VCaP (cell line): ENCODE results near the gene CDC27.
A peak's percentile ranks its signal among the peaks of the same experiment; 100 is the strongest.
"Not testable (repeated sequence)": the region's sequence is repeated elsewhere in the genome, so short reads cannot be mapped to it uniquely, and the experiment has no call there.

Experiments used
- H3K27ac ChIP-seq: fragments of 450-650 bp; 2 replicates; pipeline ENCODE4 v1.5.1; 2017
- TF ChIP-seq, protein P1 (sequence below): fragments of 450-650 bp; conservative IDR thresholded peaks from 2 replicates; pipeline ENCODE4 v1.5.1; 2017; ENCODE audit warnings: mild to moderate bottlenecking, moderate library complexity

CDC27 gene

DNA sequence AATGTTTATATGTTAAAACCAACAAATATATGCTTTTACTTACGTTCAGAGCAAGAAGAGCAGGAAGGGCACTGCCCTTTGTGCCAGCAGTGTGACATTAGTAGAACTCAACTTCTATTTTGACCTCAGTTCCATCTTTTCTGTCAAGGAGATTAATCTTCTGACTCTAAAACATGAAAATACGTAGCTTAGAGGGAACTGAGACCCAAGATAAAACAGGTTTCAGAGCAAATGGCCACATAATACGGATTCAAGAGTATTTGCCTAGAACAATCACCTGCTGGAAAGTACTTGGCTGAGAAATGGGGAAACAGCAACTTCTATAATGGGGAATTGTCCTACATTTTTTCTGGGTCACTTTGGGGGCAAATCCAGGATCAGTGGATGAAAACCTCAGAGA is 42.2 kb upstream of the CDC27 start:
- no peak overlapping the region for H3K27ac ChIP-seq
- TF ChIP-seq, protein P1, sequence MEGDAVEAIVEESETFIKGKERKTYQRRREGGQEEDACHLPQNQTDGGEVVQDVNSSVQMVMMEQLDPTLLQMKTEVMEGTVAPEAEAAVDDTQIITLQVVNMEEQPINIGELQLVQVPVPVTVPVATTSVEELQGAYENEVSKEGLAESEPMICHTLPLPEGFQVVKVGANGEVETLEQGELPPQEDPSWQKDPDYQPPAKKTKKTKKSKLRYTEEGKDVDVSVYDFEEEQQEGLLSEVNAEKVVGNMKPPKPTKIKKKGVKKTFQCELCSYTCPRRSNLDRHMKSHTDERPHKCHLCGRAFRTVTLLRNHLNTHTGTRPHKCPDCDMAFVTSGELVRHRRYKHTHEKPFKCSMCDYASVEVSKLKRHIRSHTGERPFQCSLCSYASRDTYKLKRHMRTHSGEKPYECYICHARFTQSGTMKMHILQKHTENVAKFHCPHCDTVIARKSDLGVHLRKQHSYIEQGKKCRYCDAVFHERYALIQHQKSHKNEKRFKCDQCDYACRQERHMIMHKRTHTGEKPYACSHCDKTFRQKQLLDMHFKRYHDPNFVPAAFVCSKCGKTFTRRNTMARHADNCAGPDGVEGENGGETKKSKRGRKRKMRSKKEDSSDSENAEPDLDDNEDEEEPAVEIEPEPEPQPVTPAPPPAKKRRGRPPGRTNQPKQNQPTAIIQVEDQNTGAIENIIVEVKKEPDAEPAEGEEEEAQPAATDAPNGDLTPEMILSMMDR = no peak

DNA sequence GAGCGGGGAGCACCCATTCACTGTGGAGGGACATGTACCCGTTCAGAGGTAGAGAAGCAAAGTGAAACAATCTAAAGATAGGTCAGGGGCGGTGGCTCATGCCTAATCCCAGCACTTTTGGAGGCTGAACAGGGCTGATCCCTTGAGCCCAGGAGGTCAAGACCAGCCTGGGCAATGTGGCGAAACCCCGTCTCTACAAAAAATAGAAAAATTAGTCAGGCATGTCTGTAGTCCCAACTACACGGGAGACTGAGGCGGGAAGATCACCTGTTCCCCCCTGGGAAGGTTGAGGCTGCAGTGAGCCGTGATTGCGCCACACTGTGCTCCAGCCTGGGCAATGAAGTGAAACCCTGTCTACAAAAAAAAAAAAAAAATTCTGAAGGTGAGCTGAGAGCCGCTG is 41.8 kb upstream of the CDC27 start:
- H3K27ac ChIP-seq = no peak overlapping the region

DNA sequence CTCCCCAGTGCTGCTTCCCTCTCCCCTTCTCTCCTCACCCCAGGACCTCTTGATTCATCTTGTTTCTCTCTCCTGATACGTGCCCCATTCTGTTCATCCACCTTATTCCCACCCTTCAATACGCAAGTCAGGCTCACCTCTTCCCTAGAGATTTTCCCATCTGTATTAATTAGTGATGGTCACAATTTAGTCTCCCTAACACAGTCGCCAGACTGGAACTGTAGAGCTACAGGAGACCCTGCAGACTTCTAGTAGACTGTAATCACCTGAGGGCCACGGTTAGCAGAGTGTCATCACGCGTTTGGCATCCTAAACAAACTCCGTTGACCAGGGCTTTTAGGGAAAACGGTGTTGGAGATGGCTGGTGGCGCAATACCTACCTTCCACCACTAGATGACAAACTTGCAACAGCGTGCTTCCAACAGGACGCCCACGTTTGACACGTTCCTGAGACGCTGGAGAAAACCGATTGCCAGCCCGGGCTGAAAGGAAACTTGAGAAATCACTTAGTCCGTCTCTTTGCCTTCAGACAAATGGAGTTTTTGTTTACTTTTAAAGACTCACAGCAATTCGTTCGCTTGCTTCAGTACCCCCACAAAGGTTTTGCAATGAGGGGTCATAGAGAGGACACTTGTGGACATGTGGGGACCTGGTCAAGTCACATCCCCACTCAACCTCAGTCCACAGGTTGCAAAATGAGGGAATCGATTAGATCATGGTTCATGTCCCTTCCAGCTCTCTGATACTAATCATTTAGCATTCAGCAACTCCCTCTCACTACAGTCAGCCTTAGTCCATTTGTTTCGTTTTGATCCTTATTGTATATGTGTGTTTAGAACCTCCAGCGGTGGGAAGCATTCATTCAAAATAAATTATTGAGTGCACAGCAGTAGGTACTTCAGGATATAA is 40.7 kb upstream of the CDC27 start:
- TF ChIP-seq, protein P1 = peak; percentile 100
- peak overlapping the region; percentile 18; the same call in 1 of the 2 replicates for H3K27ac ChIP-seq

More for the DNA sequence above, 41.8 kb upstream of the CDC27 start:
- TF ChIP-seq, protein P1 = no peak

DNA sequence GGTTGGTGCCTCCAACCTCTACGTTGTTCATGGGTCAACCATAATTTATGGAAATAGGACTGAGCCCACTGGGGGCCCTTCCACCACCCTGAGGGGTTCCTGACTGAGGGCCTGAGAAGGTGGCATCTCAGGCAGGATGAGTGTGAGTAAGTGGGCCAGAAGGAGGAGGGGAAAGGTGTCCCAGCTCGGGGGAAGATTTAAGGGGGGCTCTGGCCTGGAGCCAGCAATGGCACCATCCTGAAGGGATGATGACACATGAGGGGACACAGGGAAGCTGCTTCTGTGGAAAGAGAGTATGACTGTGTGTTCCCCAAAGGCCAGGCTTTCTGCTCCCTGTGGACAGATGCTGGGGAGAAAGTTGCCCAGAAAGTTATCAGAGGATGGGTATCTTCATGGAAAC is 38.8 kb upstream of the CDC27 start:
- H3K27ac ChIP-seq = no peak overlapping the region
- TF ChIP-seq, protein P1 = no peak

DNA sequence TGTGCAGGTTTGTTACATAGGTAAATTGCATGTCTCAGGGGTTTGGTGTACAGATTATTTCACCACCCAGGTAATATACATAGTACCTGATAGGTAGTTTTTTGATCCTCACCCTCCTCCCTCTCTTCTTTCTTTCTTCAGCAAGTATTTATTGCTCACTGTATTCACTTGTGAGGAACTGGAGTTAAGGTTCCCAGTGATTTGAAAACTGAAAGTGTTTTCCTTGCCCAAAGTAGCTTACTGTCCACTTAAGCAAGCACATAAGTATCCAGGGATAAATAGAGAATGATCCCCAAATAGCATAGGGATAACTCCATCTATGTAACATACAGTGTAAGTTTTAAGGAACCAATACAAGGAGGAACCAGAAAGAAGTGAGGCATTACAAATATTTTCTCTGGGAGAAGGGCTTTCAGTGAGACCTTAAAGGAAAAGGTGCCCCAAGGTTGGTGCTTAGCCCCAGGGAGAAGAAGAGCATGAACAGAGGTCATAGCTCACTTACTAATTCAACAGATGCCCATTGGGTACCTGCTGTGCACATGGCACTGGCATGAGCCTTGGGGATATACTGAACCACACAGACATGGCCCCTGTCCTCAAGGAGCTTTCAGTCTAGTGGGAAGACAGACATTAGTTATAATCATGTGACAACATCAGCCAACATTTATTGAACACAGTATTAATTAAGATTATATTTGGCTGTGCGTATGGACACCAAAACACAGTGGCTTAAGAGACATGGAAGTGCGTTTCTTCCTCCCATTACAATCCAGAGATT is 37.0 kb upstream of the CDC27 start:
- TF ChIP-seq, protein P1 = no peak
- no peak overlapping the region for H3K27ac ChIP-seq

DNA sequence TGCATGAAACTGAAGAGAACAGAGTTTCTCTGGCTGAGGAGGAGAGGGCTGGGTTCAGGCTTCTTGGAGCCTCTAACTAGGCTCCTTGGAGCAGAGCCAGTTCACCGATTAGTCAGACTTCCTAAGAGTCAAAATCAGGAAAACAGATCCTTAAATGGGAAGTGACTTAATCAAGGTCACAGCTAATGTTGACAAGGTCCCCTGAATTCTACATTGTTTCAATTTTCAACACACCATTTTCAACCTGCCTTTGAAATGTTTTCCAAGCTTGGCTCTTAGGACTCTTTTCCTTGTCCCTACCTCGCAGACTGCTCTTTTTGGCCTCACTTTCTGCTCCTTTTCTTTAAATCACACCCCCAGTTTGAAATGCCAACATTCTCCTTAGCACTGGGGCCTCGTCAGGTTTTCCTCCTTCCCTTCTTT is 36.4 kb upstream of the CDC27 start:
- no peak overlapping the region for H3K27ac ChIP-seq
- TF ChIP-seq, protein P1 = no peak

DNA sequence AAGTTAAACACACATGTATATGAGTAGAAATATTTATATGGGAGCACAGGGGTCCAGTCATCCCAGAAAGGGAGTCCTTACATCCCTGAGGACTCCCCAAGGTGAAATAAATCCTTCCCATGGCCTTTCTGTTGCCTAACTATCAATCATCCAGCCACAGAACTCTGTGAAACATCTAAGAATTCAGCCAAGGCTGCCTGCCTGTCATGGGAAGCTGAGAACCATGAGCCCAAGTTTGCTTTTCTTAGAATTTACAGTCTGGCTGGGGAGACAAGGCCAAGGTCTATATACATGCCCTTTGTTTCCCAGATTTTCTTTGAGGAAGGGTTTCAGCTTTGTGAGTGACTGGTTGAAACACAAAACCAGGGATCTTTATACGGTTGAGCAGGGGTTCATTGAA is 35.9 kb upstream of the CDC27 start:
- TF ChIP-seq, protein P1 = no peak
- H3K27ac ChIP-seq = no peak overlapping the region

DNA sequence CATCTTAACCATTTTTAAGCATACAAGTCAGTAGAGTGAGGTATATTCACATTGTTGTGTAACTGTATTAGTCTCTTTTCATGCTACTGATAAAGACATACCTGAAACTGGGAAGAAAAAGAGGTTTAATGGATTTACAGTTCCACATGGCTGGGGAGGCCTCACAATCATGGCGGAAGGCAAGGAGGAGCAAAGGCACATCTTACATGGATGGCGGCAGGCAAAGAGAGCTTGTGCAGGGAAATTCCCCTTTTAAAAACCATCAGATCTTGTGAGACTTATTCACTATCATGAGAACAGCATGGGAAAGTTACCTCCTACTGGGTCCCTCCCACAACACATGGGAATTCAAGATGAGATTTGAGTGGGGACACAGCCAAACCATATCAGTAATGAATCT is 35.0 kb upstream of the CDC27 start:
- H3K27ac ChIP-seq = not testable (repeated sequence)
